ENCODE results near the gene ADGRE1. TPM values are rescaled to one million over a fixed set of nuclear protein-coding genes. Genes with fewer than 3 reads are reported as not detected.

ADGRE1 gene
- total and polyA plus RNA-seq, 2 of the 4 experiments (the other 2 are of a cell fraction): not detected

- H3K56ac ChIP-seq (ENCODE audit: extremely low read depth, insufficient read depth, low read length): no peak overlapping the region
- H3K9me1 ChIP-seq (ENCODE audit: insufficient read depth, low read length): no peaks in the 10 kb centered on the region
- H3K4me3 ChIP-seq (ENCODE audit: insufficient read depth, low read depth, low read length): no peak overlapping the region
- TF ChIP-seq RFX5 (IDR thresholded peaks at IDR 0.05; ENCODE audit: low read depth, low read length) (no peak), RCOR1 (IDR thresholded peaks at IDR 0.05; ENCODE audit: insufficient replicate concordance, low read length) (no peak), CEBPB (IDR thresholded peaks at IDR 0.05; ENCODE audit: low read depth, low read length) (no peak), CHD1 (IDR thresholded peaks at IDR 0.05; ENCODE audit: low read depth, low read length) (no peak), NFE2L2 (IDR thresholded peaks at IDR 0.05; ENCODE audit: low read depth, low read length) (no peak), POLR2A (IDR thresholded peaks at IDR 0.05; ENCODE audit: low read depth, low read length) (no peak), MAFK (IDR thresholded peaks at IDR 0.05; ENCODE audit: low read depth, low read length) (no peak), FOS (IDR thresholded peaks at IDR 0.05; ENCODE audit: low read depth, low read length) (no peak), BHLHE40 (IDR thresholded peaks at IDR 0.05; ENCODE audit: low read depth, low read length) (no peak), USF2 (IDR thresholded peaks at IDR 0.05; ENCODE audit: low read depth, low read length) (no peak), MAZ (IDR thresholded peaks at IDR 0.05; ENCODE audit: borderline replicate concordance, low read depth, low read length) (no peak), MXI1 (IDR thresholded peaks at IDR 0.05; ENCODE audit: borderline replicate concordance, low read depth, low read length) (no peak), SMC3 (IDR thresholded peaks at IDR 0.05; ENCODE audit: low read depth, low read length) (no peak), CTCF (conservative IDR thresholded peaks at IDR 0.05; ENCODE audit: low read depth, low read length) (no peak)
- TF ChIP-seq, protein P1, sequence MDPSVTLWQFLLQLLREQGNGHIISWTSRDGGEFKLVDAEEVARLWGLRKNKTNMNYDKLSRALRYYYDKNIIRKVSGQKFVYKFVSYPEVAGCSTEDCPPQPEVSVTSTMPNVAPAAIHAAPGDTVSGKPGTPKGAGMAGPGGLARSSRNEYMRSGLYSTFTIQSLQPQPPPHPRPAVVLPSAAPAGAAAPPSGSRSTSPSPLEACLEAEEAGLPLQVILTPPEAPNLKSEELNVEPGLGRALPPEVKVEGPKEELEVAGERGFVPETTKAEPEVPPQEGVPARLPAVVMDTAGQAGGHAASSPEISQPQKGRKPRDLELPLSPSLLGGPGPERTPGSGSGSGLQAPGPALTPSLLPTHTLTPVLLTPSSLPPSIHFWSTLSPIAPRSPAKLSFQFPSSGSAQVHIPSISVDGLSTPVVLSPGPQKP (IDR thresholded peaks at IDR 0.05; ENCODE audit: borderline replicate concordance, low read depth, low read length): no peak
- no peak overlapping the region for H3K18ac ChIP-seq (ENCODE audit: low read depth, low read length)
- H3K27me3 ChIP-seq (ENCODE audit: control insufficient read depth, insufficient read depth, low read length): no peaks in the 10 kb centered on the region
- no peak overlapping the region for H3K4ac ChIP-seq (ENCODE audit: low read depth, low read length)
- no peak for ATAC-seq (ENCODE audit: low read depth)
- H3K27ac ChIP-seq (ENCODE audit: insufficient read depth, low read length): no peak overlapping the region
- POLR2A ChIA-PET (ENCODE audit: unreplicated experiment): no interaction called here
- no peak overlapping the region for H4K91ac ChIP-seq (ENCODE audit: insufficient read depth, low read depth, low read length)
- no peak overlapping the region for H2AK5ac ChIP-seq (ENCODE audit: low read depth, low read length)
- H3K4me1 ChIP-seq (ENCODE audit: control insufficient read depth, insufficient read depth, low read length): no peaks in the 10 kb centered on the region
- dilution Hi-C loops (cut with HindIII; ENCODE audit: low sequenced_read_pairs, unreplicated experiment): no loop called here
- no peak overlapping the region for H3K14ac ChIP-seq (replicated peaks; ENCODE audit: low read depth, low read length)
- DNase-seq: no peak
- H2BK15ac ChIP-seq (ENCODE audit: low read depth, low read length): no peak overlapping the region
- 100% methylated on average over 1 of the region's 8 CpGs; no CpG with 5 or more reads in 1 of the 2 experiments for WGBS, 2 experiments (ENCODE audit: extremely low coverage in 2 of 2, insufficient read length in 1 of 2)
- H3K79me1 ChIP-seq (ENCODE audit: low read depth in 1 of 2, low read length in 2 of 2): no peaks in the 10 kb centered on the region
- no peak overlapping the region for H2BK120ac ChIP-seq (ENCODE audit: low read depth, low read length)
- no peak overlapping the region for H2BK20ac ChIP-seq (ENCODE audit: low read depth, low read length)
- intact Hi-C loops (cut with micrococcal nuclease): no loop called here
- no peak overlapping the region for H3K9ac ChIP-seq (ENCODE audit: low read depth, low read length)
- BruUV-seq (replicated peaks): no TSS peak
- CTCF ChIA-PET: no interaction called here
- H4K5ac ChIP-seq (ENCODE audit: low read depth, low read length): no peak overlapping the region
- H3K9me3 ChIP-seq (ENCODE audit: control insufficient read depth, insufficient read depth, low read length): peaks cover 24% of the 10 kb centered on the region
- H3K36me3 ChIP-seq (ENCODE audit: control insufficient read depth, insufficient read depth, low read length): no peaks in the 10 kb centered on the region
- H4K20me1 ChIP-seq (ENCODE audit: insufficient read depth, low read length): no peaks in the 10 kb centered on the region
- in situ Hi-C loops (cut with MboI; ENCODE audit: low sequenced_read_pairs): no loop called here
- no peak overlapping the region for H4K8ac ChIP-seq (ENCODE audit: low read depth in 2 of 2, low read length in 2 of 2)
- no peak overlapping the region for H3K23ac ChIP-seq (ENCODE audit: low read depth, low read length)
- H2AK9ac ChIP-seq (replicated peaks; ENCODE audit: low read depth, low read length, poor library complexity): no peak overlapping the region
- no peak overlapping the region for H3K4me2 ChIP-seq (ENCODE audit: low read depth, low read length)
- H2AFZ ChIP-seq (replicated peaks; ENCODE audit: low read length, poor library complexity): no peak overlapping the region
- H2BK5ac ChIP-seq (ENCODE audit: low read depth, low read length, poor library complexity, severe bottlenecking): no peak overlapping the region
These were observed 3.6 kb downstream of the ADGRE1 start for GRCh38 chr19:6890938-6891337.
